Neural progenitor cell (in vitro differentiated cells): ENCODE measurements around the gene MTARC1. TPM values are rescaled to one million over a fixed set of nuclear protein-coding genes. Genes with fewer than 3 reads are reported as not detected.

Source experiments
- DNase-seq: peaks from one replicate; pipeline ENCODE4 v3.0.0-alpha.2; 2016; ENCODE audit warnings: low spot score
- H2AFZ ChIP-seq: fragments of 200-600 bp; sonication (generic); replicated peaks from 2 replicates; pipeline ENCODE4 v1.6.1; 2016; ENCODE audit warnings: antibody characterized with exemption
- H3F3A ChIP-seq: fragments of 200-600 bp; sonication (generic); 2 replicates; pipeline ENCODE4 v1.6.1; 2016; ENCODE audit warnings: antibody characterized with exemption, low read depth
- H3K27ac ChIP-seq: fragments of 200-600 bp; sonication (generic); 2 replicates; pipeline ENCODE4 v1.5.1; 2016; ENCODE audit warnings: mild to moderate bottlenecking
- H3K27me3 ChIP-seq: fragments of 200-600 bp; sonication (generic); 2 replicates; pipeline ENCODE4 v1.6.1; 2016; ENCODE audit warnings: mild to moderate bottlenecking, moderate library complexity
- H3K36me3 ChIP-seq: fragments of 200-600 bp; sonication (generic); 2 replicates; pipeline ENCODE4 v1.5.1; 2016
- H3K4me1 ChIP-seq: fragments of 200-600 bp; sonication (generic); 2 replicates; pipeline ENCODE4 v1.6.1; 2016; ENCODE audit warnings: mixed run types
- H3K4me2 ChIP-seq: fragments of 200-600 bp; sonication (generic); 2 replicates; pipeline ENCODE4 v1.6.1; 2016
- H3K4me3 ChIP-seq: fragments of 200-600 bp; sonication (generic); 2 replicates; pipeline ENCODE4 v1.5.1; 2016
- H3K79me2 ChIP-seq: fragments of 200-600 bp; sonication (generic); 2 replicates; pipeline ENCODE4 v1.6.1; 2016; ENCODE audit warnings: low read depth
- H3K9ac ChIP-seq: fragments of 200-600 bp; sonication (generic); 2 replicates; pipeline ENCODE4 v1.6.1; 2016
- H3K9me3 ChIP-seq: fragments of 200-600 bp; sonication (generic); 2 replicates; pipeline ENCODE4 v1.5.1; 2016; ENCODE audit warnings: low read depth
- H4K20me1 ChIP-seq: fragments of 200-600 bp; sonication (generic); 2 replicates; pipeline ENCODE4 v1.6.1; 2016; ENCODE audit warnings: low read depth
- H3K27ac Mint-ChIP-seq: 3 replicates; pipeline ENCODE4 v1.8.0; 2021; ENCODE audit warnings: mixed read lengths
- H3K27me3 Mint-ChIP-seq: 2 replicates; pipeline ENCODE4 v1.8.0; 2022; ENCODE audit warnings: low read depth, mild to moderate bottlenecking, inconsistent platforms, moderate library complexity, mixed read lengths; ENCODE audit not compliant: insufficient read depth
- H3K36me3 Mint-ChIP-seq: 3 replicates; pipeline ENCODE4 v1.8.0; 2021; ENCODE audit warnings: mixed read lengths
- H3K4me1 Mint-ChIP-seq: 3 replicates; pipeline ENCODE4 v1.8.0; 2021; ENCODE audit warnings: mixed read lengths
- H3K4me3 Mint-ChIP-seq: 3 replicates; pipeline ENCODE4 v1.8.0; 2021; ENCODE audit warnings: mild to moderate bottlenecking, moderate library complexity, mixed read lengths
- H3K9me3 Mint-ChIP-seq: 3 replicates; pipeline ENCODE4 v1.8.0; 2020; ENCODE audit warnings: mixed read lengths
- CTCF ChIP-seq: fragments of 200-600 bp; sonication (generic); IDR thresholded peaks from 2 replicates; pipeline ENCODE4 v1.5.1; 2017; ENCODE audit warnings: antibody characterized with exemption, mild to moderate bottlenecking
- EZH2 ChIP-seq: fragments of 200-600 bp; sonication (generic); IDR thresholded peaks from 2 replicates; pipeline ENCODE4 v1.6.1; 2017; ENCODE audit warnings: antibody characterized with exemption, mild to moderate bottlenecking, moderate library complexity
- EZH2phosphoT487 ChIP-seq: fragments of 200-600 bp; sonication (generic); IDR thresholded peaks from 2 replicates; pipeline ENCODE4 v1.6.1; 2017; ENCODE audit warnings: antibody characterized with exemption
- total RNA-seq: library from RNA; depleted of rRNA; stranded (reverse); fragments of >200 nt; gene quantifications from 2 replicates; pipeline ENCODE4 v1.2.3, GENCODE V29; 2015; ENCODE audit warnings: low replicate concordance

The MTARC1 gene
- total RNA-seq, 1 donor from 2014 or later = 11.3 TPM

- H3K4me2 ChIP-seq = no peak overlapping the region
- H3F3A ChIP-seq = no peaks in the 10 kb centered on the region
- no peaks in the 10 kb centered on the region for H4K20me1 ChIP-seq
- H3K9me3 ChIP-seq = no peaks in the 10 kb centered on the region
- Mint-ChIP-seq H3K27ac (no peak overlapping the region), H3K4me1 (peaks cover under 1% of the 10 kb centered on the region), H3K9me3 (peaks cover 2% of the 10 kb centered on the region), H3K36me3 (no peaks in the 10 kb centered on the region), H3K4me3 (no peak overlapping the region), H3K27me3 (no peaks in the 10 kb centered on the region)
- no peak overlapping the region for H2AFZ ChIP-seq
- no peak overlapping the region for H3K4me3 ChIP-seq
- no peak overlapping the region for H3K27ac ChIP-seq
- DNase-seq = no peak
- no peaks in the 10 kb centered on the region for H3K79me2 ChIP-seq
- no peaks in the 10 kb centered on the region for H3K36me3 ChIP-seq
- H3K9ac ChIP-seq = no peak overlapping the region
- H3K4me1 ChIP-seq = peaks cover 3% of the 10 kb centered on the region
- TF ChIP-seq CTCF = no peak
- no peak for TF ChIP-seq EZH2phosphoT487
- TF ChIP-seq EZH2 = no peak
- no peaks in the 10 kb centered on the region for H3K27me3 ChIP-seq
Observed at GRCh38 chr1:220834155-220834870, 47.6 kb downstream of the MTARC1 start.

Other genes with a start within 250 kb of the MTARC1 start
- gene C1orf115, start 96.5 kb upstream of the MTARC1 start, total RNA-seq = 6.2 and 6.8 TPM in 2 replicates
- gene MTARC2, start 38.6 kb upstream of the MTARC1 start, total RNA-seq = not detected in 2 replicates
- gene HLX, start 92.5 kb downstream of the MTARC1 start, total RNA-seq = 0.12 TPM in 1 of 2 replicates, not detected in the other